Erythroblast (primary cell): Measurements from ENCODE around the gene MGAT4A.
"Not testable (repeated sequence)": the region's sequence is repeated elsewhere in the genome, so short reads cannot be mapped to it uniquely, and the experiment has no call there.

Experiments used
- GATA1 ChIP-seq: IDR thresholded peaks from 2 replicates; pipeline ENCODE4 v1.6.1; 2011; ENCODE audit warnings: low read depth, mild to moderate bottlenecking, control low read depth, low read length, moderate library complexity
- POLR2A ChIP-seq: IDR thresholded peaks from 2 replicates; pipeline ENCODE4 v1.6.1; 2011; ENCODE audit warnings: mild to moderate bottlenecking, low read length

DNA sequence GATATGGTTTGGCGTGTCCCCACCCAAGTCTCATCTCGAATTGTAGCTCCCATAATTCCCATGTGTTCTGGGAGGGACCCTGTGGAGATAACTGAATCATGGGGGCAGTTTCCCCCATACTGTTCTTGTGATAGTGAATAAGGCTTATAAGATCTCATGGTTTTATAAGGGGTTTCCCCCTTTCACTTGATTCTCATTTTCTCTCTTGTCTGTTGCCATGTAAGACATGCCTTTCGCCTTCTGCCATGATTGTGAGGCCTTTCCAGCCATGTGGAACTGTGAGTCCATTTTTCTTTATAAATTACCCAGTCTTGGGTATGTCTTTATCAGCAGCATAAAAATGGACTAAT, 71.5 kb downstream of the MGAT4A start:
- TF ChIP-seq POLR2A, GATA1: not testable (repeated sequence)
